ENCODE data around the gene SPATA19.

GRCh38 chr11:133828871-133829270, 16.4 kb downstream of the SPATA19 start:
- TF ChIP-seq SP3 (tag by site-specific recombination; IDR thresholded peaks at IDR 0.05) (no peak), ZNF416 (tag by site-specific recombination; IDR thresholded peaks at IDR 0.05) (no peak), PRDM2 (tag by site-specific recombination; IDR thresholded peaks at IDR 0.05; ENCODE audit: borderline replicate concordance) (no peak), CTCF (tag by site-specific recombination; IDR thresholded peaks at IDR 0.05) (no peak), ZSCAN4 (tag by site-specific recombination; IDR thresholded peaks at IDR 0.05) (no peak), ZNF175 (tag by site-specific recombination; IDR thresholded peaks at IDR 0.05) (no peak)

Data from HEK293 (cell line).